Stimulated activated CD8-positive, alpha-beta memory T cell treated with anti-CD3 and anti-CD28 coated beads, Interleukin-7, amount 100 ng/mL, for 24 hours (primary cell): Measurements from ENCODE around the gene FOXP1.

Experiments
- DNase-seq: peaks from one replicate; pipeline ENCODE4 v3.0.0-alpha.2; 2020; ENCODE audit warnings: low read depth

Gene FOXP1

DNA sequence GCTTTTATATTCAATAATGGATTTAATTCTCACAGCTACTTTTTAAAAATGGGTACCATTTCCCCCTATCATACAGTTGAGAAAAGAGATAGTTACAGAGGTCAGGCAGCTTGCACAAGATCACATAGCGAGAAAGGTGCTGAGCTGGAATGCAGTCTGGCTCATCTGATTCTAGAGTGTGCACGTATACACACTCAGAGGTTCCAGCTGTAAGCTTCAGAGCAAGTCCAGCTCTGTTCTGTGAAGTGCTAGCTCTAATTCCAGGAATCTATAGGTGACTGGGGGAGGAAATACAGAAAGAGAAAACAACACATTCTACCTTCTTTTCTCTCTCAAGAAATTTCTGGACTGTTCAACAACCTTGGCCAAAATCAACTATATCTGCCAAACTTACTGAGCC, 318.7 kb downstream of the FOXP1 start:
- no peak for DNase-seq

GRCh38 chr3:71262364-71263265, 320.9 kb downstream of the FOXP1 start:
- no peak for DNase-seq

- no peak for DNase-seq
Observed at GRCh38 chr3:71260782-71261181, 322.7 kb downstream of the FOXP1 start.

DNA sequence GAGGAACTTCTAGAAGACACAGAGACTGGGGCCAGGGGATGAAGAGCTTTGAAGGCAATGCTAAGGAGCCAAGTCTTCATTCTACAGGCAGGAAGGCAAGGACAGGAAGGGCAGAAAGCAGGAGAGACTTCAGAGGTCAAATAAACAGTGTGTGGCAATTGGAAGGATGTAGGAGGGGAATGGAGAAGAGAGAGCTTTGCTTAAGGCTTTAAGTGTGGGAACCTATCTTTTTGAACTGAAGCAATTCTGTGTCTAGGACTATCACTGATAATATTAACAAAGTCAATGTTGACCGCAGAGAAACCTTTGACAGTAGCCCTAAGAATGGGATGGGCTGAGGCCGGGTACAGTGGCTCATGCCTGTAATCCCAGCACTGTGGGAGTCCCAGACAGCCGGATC, 325.0 kb downstream of the FOXP1 start:
- no peak for DNase-seq

- DNase-seq: no peak
Observed at GRCh38 chr3:71258116-71258515, 325.4 kb downstream of the FOXP1 start.

DNA sequence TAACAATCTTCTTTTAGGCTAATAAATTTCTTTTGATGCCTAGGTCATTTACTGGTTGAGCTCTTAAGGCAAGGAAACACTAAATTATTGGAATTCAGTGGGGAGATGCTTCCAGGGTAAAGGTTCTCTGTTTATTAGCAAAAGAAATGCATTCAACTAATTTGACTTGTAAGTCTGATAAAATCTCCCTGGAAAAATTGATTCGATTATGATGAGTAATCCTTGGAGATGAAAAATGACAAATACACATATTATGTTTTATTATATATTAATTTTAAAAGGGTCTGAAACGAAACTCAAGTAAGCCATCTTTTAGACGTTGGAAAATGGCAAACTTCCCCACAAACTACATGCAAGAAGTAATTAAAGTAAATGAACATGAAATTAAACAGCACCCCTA, 328.0 kb downstream of the FOXP1 start:
- no peak for DNase-seq

DNA sequence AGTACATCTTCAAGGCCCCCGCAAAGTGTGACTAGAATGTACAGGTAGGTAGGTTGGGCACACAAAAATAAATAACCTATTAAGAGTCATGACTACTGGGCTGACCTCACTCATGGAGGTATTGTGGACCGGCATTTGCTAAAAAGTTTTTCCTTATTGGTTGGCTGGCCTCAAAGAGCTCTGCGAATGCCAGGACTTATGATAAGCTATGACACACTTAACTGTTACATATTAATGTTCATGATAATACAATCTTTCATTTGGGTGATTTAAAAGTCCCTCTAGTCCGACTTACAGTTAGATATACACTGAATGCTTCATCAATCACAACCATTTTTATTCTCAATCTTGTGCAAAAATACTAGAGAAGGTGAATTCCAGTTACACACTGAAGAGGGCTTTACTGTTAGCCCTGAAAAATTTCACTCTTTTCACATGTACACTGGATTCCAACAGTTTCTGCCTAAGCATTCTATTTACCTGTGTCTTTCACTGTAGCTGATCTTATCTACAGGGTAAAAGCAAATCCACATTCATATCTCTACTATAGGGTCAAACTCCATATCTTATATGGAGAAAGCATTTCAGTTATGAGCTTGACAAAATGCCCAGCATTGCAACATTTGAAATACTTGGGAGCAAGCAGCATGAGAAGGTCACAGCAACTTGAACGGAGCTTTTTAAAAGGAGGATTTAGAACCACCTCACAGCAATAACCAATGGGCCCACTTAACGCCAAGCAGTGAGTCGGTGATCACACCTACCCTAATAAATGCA, 329.1 kb downstream of the FOXP1 start:
- no peak for DNase-seq

GRCh38 chr3:71253169-71253568, 330.4 kb downstream of the FOXP1 start:
- no peak for DNase-seq

DNA sequence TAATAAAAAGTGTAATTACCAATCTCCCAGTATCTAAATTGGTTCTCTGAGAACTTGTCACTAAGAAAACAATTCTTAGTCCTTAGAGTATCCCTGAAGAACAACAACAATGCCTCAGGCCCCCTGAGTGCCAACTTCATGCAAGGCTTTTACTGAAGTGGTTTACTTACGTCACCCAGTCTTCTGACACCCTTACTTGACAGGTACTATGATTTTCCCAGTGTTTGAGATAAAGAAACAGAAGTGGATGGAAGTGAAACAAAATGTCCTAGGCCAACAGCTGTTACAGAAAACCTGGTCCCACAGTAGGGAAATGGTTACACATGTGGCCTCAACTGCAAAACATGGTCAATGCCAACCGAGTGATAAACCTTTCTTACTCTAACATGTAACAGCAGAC, 331.1 kb downstream of the FOXP1 start:
- no peak for DNase-seq

DNA sequence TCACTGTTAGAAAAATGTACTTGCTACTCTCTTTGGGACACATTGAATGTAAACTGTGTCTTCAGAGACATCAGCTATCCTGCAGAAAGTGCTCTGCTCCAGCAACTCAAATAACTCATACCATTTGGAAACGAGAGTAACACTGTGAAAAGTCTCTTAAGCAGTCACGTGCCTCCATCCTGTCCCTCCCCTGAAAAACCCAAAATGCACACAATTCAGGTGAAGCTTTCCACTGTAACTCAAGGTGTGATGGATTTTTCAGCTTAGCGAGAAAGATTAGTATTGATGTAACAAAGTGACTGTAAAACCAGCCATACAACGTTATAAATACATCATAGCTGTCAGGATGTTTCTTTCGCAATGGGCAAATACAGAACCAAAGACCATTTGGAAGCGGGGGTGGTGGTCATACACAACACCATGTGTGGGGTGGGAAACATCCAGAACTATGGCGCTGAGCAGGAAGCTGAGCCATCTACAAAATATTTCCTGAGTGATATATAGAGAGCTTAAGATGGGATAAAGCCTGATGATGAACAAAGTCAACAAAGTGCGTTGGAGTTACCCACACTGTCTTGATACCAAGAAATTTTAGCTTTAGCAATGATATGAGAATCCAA, 332.3 kb downstream of the FOXP1 start:
- DNase-seq: no peak

GRCh38 chr3:71250026-71250425, 333.5 kb downstream of the FOXP1 start:
- no peak for DNase-seq

DNA sequence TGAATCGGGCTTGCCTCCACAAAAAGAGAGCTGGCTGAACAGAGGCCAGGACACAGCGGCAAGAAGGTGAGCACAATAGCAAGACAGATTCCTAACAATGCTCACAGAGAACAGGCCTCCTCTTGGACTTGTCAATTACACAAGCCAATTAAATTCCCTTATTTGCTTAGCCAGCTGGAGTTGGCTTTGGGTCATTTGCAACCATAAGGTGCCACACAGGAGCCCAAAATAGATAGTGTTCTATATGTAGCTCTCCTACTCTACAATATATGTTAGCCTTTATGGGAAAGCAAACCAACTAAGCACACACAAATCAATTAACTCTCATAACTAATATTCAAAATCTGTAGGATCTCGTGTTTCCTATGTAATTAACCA, 335.6 kb downstream of the FOXP1 start:
- no peak for DNase-seq

- no peak for DNase-seq
Observed at GRCh38 chr3:71247221-71247957, 336.1 kb downstream of the FOXP1 start.

GRCh38 chr3:71245971-71246880, 337.3 kb downstream of the FOXP1 start:
- no peak for DNase-seq

DNA sequence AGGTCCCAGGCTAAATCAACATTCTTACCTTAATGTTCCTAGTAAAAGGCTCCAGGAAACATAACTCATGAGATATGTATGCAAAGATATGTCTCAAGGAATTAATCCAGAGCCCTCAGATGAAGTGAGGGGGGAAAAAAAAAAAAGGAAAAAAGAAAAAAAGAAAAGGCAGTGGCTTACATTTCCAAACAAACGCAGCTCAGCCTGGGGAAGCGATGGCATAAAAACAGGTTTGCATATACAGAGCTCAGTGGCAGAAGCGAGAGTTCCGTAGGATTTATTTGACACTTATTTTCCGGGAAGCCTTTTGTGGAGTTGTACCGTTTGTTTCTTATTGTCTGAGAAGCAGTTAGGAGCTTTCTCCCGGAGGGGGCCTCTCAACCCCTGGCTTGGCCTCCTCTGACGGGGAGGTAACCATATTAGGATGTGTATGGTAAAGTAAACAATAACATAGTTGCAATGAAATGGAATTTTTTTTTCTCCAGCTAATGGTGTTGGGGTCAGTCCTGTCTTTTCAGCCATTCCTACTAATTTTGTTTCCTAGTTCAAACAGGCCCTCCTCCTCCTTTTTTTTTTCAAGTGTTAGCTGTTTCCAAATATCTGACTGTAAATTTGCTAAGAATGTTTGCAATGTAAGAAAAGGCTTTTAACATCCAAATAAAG, 338.6 kb downstream of the FOXP1 start:
- no peak for DNase-seq

DNA sequence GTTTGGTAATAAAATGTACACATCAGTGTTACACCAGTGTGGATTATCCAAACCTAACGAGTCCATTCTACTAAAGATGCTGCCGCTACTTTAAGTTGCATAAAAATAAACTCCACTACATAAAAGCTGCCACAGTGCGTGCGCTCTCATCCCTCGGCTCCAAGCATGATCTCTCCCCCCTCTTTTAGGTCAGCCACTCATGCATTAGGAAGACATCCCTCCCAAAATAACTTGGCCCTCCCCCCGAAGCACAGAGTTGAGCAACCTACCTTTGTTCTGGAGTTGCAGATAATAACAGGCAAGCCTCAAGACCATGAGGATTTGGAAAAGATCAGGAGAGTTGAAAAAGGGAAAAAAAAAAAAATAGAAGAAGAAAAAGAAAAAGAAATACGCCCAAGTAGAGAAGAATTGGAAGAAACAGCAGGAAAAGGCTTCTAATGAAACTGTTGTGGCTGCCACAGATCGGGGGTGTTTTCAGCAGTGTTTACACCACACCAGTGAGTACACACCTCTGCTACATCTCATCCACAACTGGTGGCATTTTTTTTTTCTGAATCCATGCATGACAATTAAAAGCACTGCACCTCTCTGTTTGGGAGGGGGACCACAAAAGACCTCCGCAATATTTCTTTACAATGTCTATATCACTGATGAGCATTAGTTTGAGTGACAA, 339.2 kb downstream of the FOXP1 start:
- no peak for DNase-seq

DNA sequence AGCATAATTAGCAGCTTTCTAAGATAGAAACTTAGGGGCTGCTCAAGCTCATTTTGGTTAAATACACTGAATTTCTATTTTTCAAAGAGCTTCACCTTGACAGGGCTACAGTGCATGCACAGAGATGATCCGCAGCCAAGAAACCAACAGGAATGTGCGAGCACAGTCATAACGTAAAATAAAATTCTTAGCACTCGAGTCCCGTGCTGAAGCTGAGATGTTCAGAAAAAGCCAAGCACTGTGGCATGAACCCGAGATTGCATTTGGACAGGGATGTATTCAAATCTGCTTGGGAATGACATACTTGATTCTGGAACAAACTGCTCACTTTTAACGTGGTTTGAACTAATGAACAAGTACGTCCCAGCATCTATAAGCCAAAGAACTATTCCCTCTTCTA, 340.3 kb downstream of the FOXP1 start:
- no peak for DNase-seq

DNA sequence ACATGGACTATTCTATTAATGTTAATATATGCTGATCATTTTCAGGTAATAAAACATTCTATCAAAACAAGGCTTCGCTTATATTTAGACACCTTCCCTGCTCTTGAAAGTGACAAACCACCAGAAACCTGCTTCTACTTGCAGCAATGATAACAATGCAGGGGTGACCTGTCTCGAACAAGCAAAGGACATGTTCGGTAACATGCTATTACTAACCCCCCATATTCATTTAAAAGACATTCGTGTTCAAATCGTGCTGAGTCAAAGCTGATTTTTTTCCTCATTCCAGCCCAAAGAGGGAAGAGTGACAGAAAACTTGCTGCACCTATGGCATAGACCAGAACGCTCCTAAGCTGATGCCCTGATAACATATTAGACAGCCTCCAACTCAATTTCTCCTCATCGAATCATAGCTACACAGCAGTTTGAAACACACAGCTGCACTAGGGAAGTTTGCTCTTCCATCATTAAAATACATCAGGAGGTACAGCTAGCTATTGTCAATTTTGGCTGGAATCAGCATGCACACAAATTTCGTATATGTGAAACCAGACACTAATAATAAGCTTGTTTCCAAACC, 341.5 kb downstream of the FOXP1 start:
- DNase-seq: no peak

- DNase-seq: no peak
Observed at GRCh38 chr3:71241246-71241901, 342.2 kb downstream of the FOXP1 start.
